Lung (tissue), 12 donors: Measurements from ENCODE around the gene EDDM13. TPM values are rescaled to one million over a fixed set of nuclear protein-coding genes. Genes with fewer than 3 reads are reported as not detected.

ENCODE experiments used
- ATAC-seq: fragments of 200-7000 bp; cut with Tn5 transposase; one replicate; pipeline ENCODE4 v1.9.1; 2020; ENCODE audit warnings: moderate number of reproducible peaks; ENCODE audit not compliant: insufficient read depth, low FRiP score
- DNase-seq, 3 donors: peaks; one replicate each; pipeline ENCODE4 v3.0.0-alpha.2; 2013 to 2017
- H3K27ac ChIP-seq, 2 donors: one replicate each; pipeline ENCODE4 v1.5.1; 2013; ENCODE audit warnings: mild to moderate bottlenecking in 2 of 2, moderate library complexity in 2 of 2, control low read depth in 1 of 2, inconsistent platforms in 1 of 2, low read depth in 1 of 2, low read length in 1 of 2
- H3K27me3 ChIP-seq, 3 donors: one replicate each; pipeline ENCODE4 v1.5.1; 2013; ENCODE audit warnings: low read length in 2 of 3; ENCODE audit not compliant: control insufficient read depth in 3 of 3, insufficient read depth in 3 of 3
- H3K36me3 ChIP-seq, 4 donors: one replicate each; pipeline ENCODE4 v1.5.1; 2013; ENCODE audit warnings: low read length in 4 of 4, mild to moderate bottlenecking in 1 of 4, moderate library complexity in 1 of 4; ENCODE audit not compliant: control insufficient read depth in 4 of 4, insufficient read depth in 4 of 4
- H3K4me1 ChIP-seq, 5 donors: one replicate each; pipeline ENCODE4 v1.5.1; 2013; ENCODE audit warnings: low read length in 5 of 5, mild to moderate bottlenecking in 2 of 5, moderate library complexity in 1 of 5; ENCODE audit not compliant: control insufficient read depth in 5 of 5, insufficient read depth in 5 of 5
- H3K4me3 ChIP-seq: one replicate; pipeline ENCODE4 v1.5.1; 2013; ENCODE audit warnings: mild to moderate bottlenecking, control low read depth, moderate library complexity
- H3K9ac ChIP-seq, 2 donors: one replicate each; pipeline ENCODE4 v1.5.1; 2013; ENCODE audit warnings: low read length in 2 of 2, control low read depth in 1 of 2; ENCODE audit not compliant: insufficient read depth in 1 of 2
- H3K9me3 ChIP-seq, 4 donors: one replicate each; pipeline ENCODE4 v1.5.1; 2013; ENCODE audit warnings: low read length in 3 of 4, mild to moderate bottlenecking in 1 of 4, moderate library complexity in 1 of 4; ENCODE audit not compliant: control insufficient read depth in 4 of 4, insufficient read depth in 3 of 4
- WGBS, 2 donors: extraction: QIAGEN DNeasy Blood & Tissue Kit; methylation state at CpG; one replicate each; pipeline ENCODE4 v1.1.7; 2013; 5-methylcytosine and 5-hydroxymethylcytosine counted together
- polyA plus RNA-seq, 2 donors: library from polyadenylated mRNA; stranded (reverse); fragments of 200-250 nt; gene quantifications; one replicate each; pipeline ENCODE4 v1.2.1, GENCODE V29; 2013
- total RNA-seq, 2 donors: library from RNA; depleted of rRNA in 1 of 2; stranded (reverse); fragments of >200 nt in 1 of 2; gene quantifications; one replicate each; pipeline ENCODE4 v1.2.1, GENCODE V29; 2014 to 2021
- TF ChIP-seq, protein P1 (sequence below): IDR thresholded peaks from 2 replicates; pipeline ENCODE4 v1.5.1; 2012; ENCODE audit warnings: mild to moderate bottlenecking; ENCODE audit errors: control extremely low read depth, extremely low read depth
- donor health status: control.
- donor health status: control.
- donor health status: Bipolar disorder and iron deficiency.
- donor health status: healthy.
- donor health status: DM: yes; HTN: yes; CAD: no.

Gene EDDM13
- total and polyA plus RNA-seq, 4 donors: 1.1 to 3.0 (median 1.3) TPM; not detected in 1

DNA sequence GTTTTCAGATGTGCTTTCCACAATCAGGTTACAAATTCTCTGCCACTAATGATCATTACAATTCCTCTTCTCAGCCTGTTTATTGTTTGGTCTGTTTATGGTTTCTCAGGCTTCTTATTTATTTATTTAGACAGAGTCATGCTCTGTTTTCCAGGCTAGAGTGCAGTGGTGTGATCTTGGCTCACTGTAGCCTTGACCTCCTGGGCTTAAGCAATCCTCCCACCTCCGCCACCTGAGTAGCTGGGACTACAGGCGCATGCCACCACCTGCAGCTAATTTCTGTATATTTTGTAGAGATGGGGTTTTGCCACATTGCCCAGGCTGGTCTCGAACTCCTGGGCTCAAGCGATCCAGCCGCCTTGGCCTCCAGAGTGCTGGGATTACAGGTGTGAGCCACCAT, 44.2 kb downstream of the EDDM13 start:
- WGBS, 2 donors: 75 to 94% methylated on average over 5 of the region's 5 CpGs
- Histone ChIP-seq H3K4me1 (peaks cover 0 to 14% (median 3%) of the 10 kb centered on the region in 5 donors), H3K9me3 (no peaks in the 10 kb centered on the region)

DNA sequence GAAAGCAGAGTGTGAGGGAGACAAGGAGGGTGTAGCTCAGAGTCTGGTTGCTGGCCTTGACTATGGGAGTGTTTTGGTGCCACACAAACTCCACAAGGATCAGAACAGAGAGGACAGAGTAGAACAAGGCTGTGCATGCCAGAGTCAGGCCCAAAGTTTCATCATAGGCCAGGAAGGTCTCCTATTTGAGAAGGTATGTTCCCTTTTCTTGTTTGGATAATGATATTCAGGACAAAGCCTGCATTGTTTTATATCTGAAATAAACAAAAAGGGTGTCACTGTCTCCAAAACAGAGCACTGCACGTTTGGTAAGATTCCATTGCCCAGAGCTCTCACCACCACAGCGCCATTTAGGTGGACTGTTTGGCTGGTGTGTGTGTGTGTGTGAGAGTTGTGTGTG, 45.2 kb downstream of the EDDM13 start:
- no peak overlapping the region for H3K4me3 ChIP-seq
- WGBS, 2 donors: 64 to 74% methylated on average over 2 of the region's 2 CpGs
- TF ChIP-seq, protein P1, sequence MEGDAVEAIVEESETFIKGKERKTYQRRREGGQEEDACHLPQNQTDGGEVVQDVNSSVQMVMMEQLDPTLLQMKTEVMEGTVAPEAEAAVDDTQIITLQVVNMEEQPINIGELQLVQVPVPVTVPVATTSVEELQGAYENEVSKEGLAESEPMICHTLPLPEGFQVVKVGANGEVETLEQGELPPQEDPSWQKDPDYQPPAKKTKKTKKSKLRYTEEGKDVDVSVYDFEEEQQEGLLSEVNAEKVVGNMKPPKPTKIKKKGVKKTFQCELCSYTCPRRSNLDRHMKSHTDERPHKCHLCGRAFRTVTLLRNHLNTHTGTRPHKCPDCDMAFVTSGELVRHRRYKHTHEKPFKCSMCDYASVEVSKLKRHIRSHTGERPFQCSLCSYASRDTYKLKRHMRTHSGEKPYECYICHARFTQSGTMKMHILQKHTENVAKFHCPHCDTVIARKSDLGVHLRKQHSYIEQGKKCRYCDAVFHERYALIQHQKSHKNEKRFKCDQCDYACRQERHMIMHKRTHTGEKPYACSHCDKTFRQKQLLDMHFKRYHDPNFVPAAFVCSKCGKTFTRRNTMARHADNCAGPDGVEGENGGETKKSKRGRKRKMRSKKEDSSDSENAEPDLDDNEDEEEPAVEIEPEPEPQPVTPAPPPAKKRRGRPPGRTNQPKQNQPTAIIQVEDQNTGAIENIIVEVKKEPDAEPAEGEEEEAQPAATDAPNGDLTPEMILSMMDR: no peak
- ATAC-seq (no peak), DNase-seq (no peak)
- no peaks in the 10 kb centered on the region for H3K9me3 ChIP-seq
- H3K9ac ChIP-seq: no peak overlapping the region
- no peaks in the 10 kb centered on the region for H3K27me3 ChIP-seq
- peaks cover 0 to 14% (median 3%) of the 10 kb centered on the region in 5 donors for H3K4me1 ChIP-seq
- peaks cover 0 to 2% (median 0%) of the 10 kb centered on the region in 4 donors for H3K36me3 ChIP-seq
- H3K27ac ChIP-seq: no peak overlapping the region

More for the DNA sequence above, 44.2 kb downstream of the EDDM13 start:
- TF ChIP-seq, protein P1: no peak
- ATAC-seq (no peak), DNase-seq (no peak)
- Histone ChIP-seq H3K27ac (no peak overlapping the region), H3K36me3 (peaks cover 0 to 3% (median 2%) of the 10 kb centered on the region in 4 donors), H3K4me3 (no peak overlapping the region), H3K27me3 (no peaks in the 10 kb centered on the region), H3K9ac (no peak overlapping the region)

DNA sequence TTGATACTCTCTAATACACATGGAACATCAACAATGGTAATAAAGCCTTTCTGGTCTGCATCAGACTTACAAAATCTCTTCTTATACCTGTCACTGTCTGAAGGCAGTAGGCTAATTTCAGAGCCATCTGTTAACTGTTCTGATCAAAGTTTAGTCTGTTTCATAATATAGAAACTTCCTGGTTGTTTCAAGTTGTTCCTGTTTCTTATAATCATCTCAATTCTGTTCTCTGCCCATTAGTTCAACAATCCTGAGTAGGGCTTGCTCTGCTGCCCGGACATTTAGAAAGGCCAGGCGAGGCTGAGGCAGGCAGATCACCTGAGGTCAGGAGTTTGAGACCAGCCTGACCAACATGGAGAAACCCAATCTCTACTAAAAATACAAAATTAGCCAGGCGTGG, 47.4 kb downstream of the EDDM13 start:
- Histone ChIP-seq H3K9ac (no peak overlapping the region), H3K27me3 (no peaks in the 10 kb centered on the region), H3K27ac (no peak overlapping the region), H3K4me3 (no peak overlapping the region), H3K36me3 (no peaks in the 10 kb centered on the region), H3K4me1 (peaks cover 0 to 7% (median 2%) of the 10 kb centered on the region in 5 donors), H3K9me3 (no peaks in the 10 kb centered on the region)
- 41 to 67% methylated on average over 3 of the region's 3 CpGs for WGBS, 2 donors
- DNase-seq (no peak), ATAC-seq (no peak)
- TF ChIP-seq, protein P1: no peak

DNA sequence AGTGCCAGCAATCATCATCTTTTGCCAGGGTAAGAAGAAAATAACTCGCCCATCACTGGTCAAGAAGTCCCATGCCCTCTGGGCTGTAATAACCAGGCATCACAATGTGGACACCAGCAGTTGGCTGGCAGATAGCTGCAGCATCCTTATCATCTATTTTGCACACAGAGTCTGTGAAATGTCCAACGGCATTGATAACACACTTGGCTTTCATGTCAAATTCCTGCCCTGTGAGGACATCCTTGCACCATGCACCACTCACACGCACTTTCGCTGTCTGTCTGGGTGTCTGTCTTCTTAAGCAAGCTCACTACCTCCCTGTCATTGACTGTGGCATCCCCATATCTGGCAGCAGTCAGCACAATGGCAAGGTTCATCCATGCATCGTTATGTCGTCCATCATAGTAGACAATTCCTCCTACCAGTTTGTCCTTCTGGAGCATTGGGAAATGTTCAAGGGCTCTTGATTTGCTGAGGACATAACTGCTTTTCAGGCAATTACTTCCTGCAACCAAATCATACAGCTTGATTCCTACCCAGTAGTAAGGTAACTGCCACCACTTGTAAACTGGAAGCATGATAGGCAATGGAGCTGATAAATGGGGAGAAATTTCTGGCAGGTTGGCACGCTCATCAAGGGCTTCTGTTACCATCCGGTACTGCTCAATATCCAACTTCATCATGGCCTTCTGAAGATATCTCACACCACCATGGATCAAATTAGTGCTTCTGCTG, 48.9 kb downstream of the EDDM13 start:
- Histone ChIP-seq H3K9me3 (no peaks in the 10 kb centered on the region), H3K36me3 (no peaks in the 10 kb centered on the region), H3K4me1 (peaks cover 0 to 2% (median 0%) of the 10 kb centered on the region in 5 donors), H3K9ac (no peak overlapping the region), H3K27ac (no peak overlapping the region), H3K4me3 (no peak overlapping the region), H3K27me3 (no peaks in the 10 kb centered on the region)
- DNase-seq (no peak), ATAC-seq (no peak)
- 70 to 74% methylated on average over 8 of the region's 8 CpGs for WGBS, 2 donors
- TF ChIP-seq, protein P1: no peak
